ENCODE results near the gene RGS16.

DNA sequence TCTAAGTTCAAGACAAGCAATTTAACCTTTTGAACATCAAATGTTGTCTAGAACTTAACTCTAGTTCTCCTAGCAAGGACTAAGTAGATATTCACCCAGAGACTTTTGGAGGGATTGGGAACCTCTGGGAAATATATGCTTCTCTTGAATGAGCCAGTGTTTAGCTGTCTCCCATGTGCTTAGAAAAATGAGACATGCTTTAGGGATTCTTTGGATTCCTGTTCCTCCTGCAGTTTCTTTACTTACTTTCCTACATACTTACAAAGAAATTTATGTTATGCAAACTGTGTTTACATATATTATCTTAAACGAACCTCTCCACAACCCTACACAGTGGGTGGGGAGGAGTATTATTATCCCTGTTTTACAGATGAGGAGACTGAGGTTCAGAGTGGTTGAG lies 54.4 kb downstream of the RGS16 start:
- TF ChIP-seq, protein P1, sequence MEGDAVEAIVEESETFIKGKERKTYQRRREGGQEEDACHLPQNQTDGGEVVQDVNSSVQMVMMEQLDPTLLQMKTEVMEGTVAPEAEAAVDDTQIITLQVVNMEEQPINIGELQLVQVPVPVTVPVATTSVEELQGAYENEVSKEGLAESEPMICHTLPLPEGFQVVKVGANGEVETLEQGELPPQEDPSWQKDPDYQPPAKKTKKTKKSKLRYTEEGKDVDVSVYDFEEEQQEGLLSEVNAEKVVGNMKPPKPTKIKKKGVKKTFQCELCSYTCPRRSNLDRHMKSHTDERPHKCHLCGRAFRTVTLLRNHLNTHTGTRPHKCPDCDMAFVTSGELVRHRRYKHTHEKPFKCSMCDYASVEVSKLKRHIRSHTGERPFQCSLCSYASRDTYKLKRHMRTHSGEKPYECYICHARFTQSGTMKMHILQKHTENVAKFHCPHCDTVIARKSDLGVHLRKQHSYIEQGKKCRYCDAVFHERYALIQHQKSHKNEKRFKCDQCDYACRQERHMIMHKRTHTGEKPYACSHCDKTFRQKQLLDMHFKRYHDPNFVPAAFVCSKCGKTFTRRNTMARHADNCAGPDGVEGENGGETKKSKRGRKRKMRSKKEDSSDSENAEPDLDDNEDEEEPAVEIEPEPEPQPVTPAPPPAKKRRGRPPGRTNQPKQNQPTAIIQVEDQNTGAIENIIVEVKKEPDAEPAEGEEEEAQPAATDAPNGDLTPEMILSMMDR (IDR thresholded peaks at IDR 0.05): no peak
- no peak for TF ChIP-seq POLR2AphosphoS5 (IDR thresholded peaks at IDR 0.05; ENCODE audit: low read depth, low read length)
- no peak for TF ChIP-seq TCF7L2 (IDR thresholded peaks at IDR 0.05; ENCODE audit: low read depth, low read length)
- TF ChIP-seq SIN3A (IDR thresholded peaks at IDR 0.05; ENCODE audit: borderline replicate concordance, insufficient read depth, low read depth, low read length): no peak
- TF ChIP-seq, protein P2, sequence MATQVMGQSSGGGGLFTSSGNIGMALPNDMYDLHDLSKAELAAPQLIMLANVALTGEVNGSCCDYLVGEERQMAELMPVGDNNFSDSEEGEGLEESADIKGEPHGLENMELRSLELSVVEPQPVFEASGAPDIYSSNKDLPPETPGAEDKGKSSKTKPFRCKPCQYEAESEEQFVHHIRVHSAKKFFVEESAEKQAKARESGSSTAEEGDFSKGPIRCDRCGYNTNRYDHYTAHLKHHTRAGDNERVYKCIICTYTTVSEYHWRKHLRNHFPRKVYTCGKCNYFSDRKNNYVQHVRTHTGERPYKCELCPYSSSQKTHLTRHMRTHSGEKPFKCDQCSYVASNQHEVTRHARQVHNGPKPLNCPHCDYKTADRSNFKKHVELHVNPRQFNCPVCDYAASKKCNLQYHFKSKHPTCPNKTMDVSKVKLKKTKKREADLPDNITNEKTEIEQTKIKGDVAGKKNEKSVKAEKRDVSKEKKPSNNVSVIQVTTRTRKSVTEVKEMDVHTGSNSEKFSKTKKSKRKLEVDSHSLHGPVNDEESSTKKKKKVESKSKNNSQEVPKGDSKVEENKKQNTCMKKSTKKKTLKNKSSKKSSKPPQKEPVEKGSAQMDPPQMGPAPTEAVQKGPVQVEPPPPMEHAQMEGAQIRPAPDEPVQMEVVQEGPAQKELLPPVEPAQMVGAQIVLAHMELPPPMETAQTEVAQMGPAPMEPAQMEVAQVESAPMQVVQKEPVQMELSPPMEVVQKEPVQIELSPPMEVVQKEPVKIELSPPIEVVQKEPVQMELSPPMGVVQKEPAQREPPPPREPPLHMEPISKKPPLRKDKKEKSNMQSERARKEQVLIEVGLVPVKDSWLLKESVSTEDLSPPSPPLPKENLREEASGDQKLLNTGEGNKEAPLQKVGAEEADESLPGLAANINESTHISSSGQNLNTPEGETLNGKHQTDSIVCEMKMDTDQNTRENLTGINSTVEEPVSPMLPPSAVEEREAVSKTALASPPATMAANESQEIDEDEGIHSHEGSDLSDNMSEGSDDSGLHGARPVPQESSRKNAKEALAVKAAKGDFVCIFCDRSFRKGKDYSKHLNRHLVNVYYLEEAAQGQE (IDR thresholded peaks at IDR 0.05; ENCODE audit: insufficient read depth in 1 of 2, low read depth in 2 of 2, low read length in 1 of 2): no peak
